GM12878 (cell line): ENCODE data around the gene PHPT1. TPM values are rescaled to one million over a fixed set of nuclear protein-coding genes. Genes with fewer than 3 reads are reported as not detected.

ENCODE experiments used
- ATAC-seq: fragments of 200-7000 bp; cut with Tn5 transposase; 3 replicates; pipeline ENCODE4 v1.9.1; 2020; ENCODE audit warnings: mild to moderate bottlenecking, moderate library complexity
- BruUV-seq: library from RNA; stranded (reverse); fragments of 400-500 nt; replicated peaks from 2 replicates; lab custom pipeline; 2021; lab: Mats Ljungman, UMichigan
- CTCF ChIA-PET: fragments of 300-600 bp; sonication (Branson Sonifier 250); formaldehyde crosslinking; extraction: SDS; loops from one replicate; lab custom pipeline; 2021; ENCODE audit warnings: inconsistent platforms; lab: Yijun Ruan, JAX
- POLR2A ChIA-PET: fragments of 350-600 bp; formaldehyde crosslinking; extraction: SDS; loops from one replicate; lab custom pipeline; 2021; ENCODE audit warnings: inconsistent platforms; lab: Charles Lee
- RAD21 ChIA-PET: fragments of 300-600 bp; sonication (Branson Sonifier 250); formaldehyde crosslinking; loops from one replicate; lab custom pipeline; 2023; ENCODE audit warnings: antibody characterized with exemption; ENCODE audit not compliant: unreplicated experiment; lab: Charles Lee
- SMC1A ChIA-PET: fragments of 300-600 bp; sonication (Branson Sonifier 250); formaldehyde crosslinking; loops from one replicate; lab custom pipeline; 2023; ENCODE audit not compliant: unreplicated experiment, uncharacterized antibody; lab: Charles Lee
- DNase-seq: peaks from one replicate; pipeline ENCODE4 v3.0.0-alpha.2; 2011; ENCODE audit warnings: low read depth, low spot score
- FAIRE-seq: peaks from 3 replicates; lab custom pipeline; 2011; peaks lifted over from hg19 to GRCh38; lab: Jason Lieb, UNC
- H2AFZ ChIP-seq: 2 replicates; pipeline ENCODE4 v1.6.0; 2011; ENCODE audit warnings: low read depth, low read length, control low read depth; ENCODE audit not compliant: control insufficient read depth
- H3K27ac ChIP-seq: 2 replicates; pipeline ENCODE4 v1.5.1; 2011; ENCODE audit warnings: control low read depth; ENCODE audit not compliant: control insufficient read depth, insufficient read depth
- H3K27me3 ChIP-seq, 2 experiments: replicated peaks in 1 of 2; 2 replicates each; pipeline versions ENCODE4 v1.6.0 to v1.6.1; 2011; ENCODE audit warnings: low read length in 1 of 2; ENCODE audit not compliant: control insufficient read depth in 2 of 2, insufficient read depth in 2 of 2
- H3K36me3 ChIP-seq, 2 experiments: 2 replicates each; pipeline ENCODE4 v1.5.1; 2011; ENCODE audit warnings: low read length in 1 of 2; ENCODE audit not compliant: control insufficient read depth in 2 of 2, insufficient read depth in 2 of 2
- H3K4me1 ChIP-seq: 2 replicates; pipeline ENCODE4 v1.6.1; 2011; ENCODE audit warnings: mild to moderate bottlenecking, low read length, moderate library complexity, mixed read lengths; ENCODE audit not compliant: control insufficient read depth, insufficient read depth
- H3K4me2 ChIP-seq: 2 replicates; pipeline ENCODE4 v1.6.0; 2011; ENCODE audit warnings: control low read depth; ENCODE audit not compliant: control insufficient read depth, insufficient read depth
- H3K4me3 ChIP-seq: fragments of 200-600 bp; sonication (generic); 2 replicates; pipeline ENCODE4 v1.5.1; 2016
- H3K79me2 ChIP-seq: 2 replicates; pipeline ENCODE4 v1.6.0; 2011; ENCODE audit warnings: low read length; ENCODE audit not compliant: control insufficient read depth, insufficient read depth
- H3K9ac ChIP-seq: 2 replicates; pipeline ENCODE4 v1.8.0; 2011; ENCODE audit warnings: low read length, control low read depth, mixed read lengths; ENCODE audit not compliant: control insufficient read depth, insufficient read depth
- H3K9me3 ChIP-seq: replicated peaks from 3 replicates; pipeline ENCODE4 v1.5.1; 2011; ENCODE audit warnings: mild to moderate bottlenecking, low read length; ENCODE audit not compliant: control insufficient read depth, insufficient read depth
- H4K20me1 ChIP-seq: 2 replicates; pipeline ENCODE4 v1.6.0; 2011; ENCODE audit not compliant: control insufficient read depth, insufficient read depth
- CBX5 ChIP-seq: sonication (generic); IDR thresholded peaks from 2 replicates; pipeline ENCODE4 v1.6.1; 2016; ENCODE audit warnings: low read depth, moderate library complexity, mild to moderate bottlenecking, inconsistent platforms
- E2F8 ChIP-seq: fragments of 450-650 bp; IDR thresholded peaks from 2 replicates; pipeline ENCODE4 v1.6.1; 2018; ENCODE audit warnings: mild to moderate bottlenecking, low read depth, moderate library complexity; ENCODE audit not compliant: partially characterized antibody
- IRF5 ChIP-seq: fragments of 450-650 bp; IDR thresholded peaks from 2 replicates; pipeline ENCODE4 v1.6.1; 2017; ENCODE audit warnings: borderline replicate concordance
- MYB ChIP-seq: fragments of 150-350 bp; IDR thresholded peaks from 2 replicates; pipeline ENCODE4 v1.6.1; 2014; ENCODE audit warnings: mild to moderate bottlenecking, low read depth, low read length, borderline replicate concordance
- POLR2A ChIP-seq: IDR thresholded peaks from 2 replicates; pipeline ENCODE4 v1.6.1; 2011; ENCODE audit warnings: low read depth, mild to moderate bottlenecking, low read length
- RAD21 ChIP-seq: IDR thresholded peaks from 2 replicates; pipeline ENCODE4 v1.6.1; 2011; ENCODE audit warnings: mild to moderate bottlenecking, low read depth, low read length, moderate library complexity; ENCODE audit not compliant: insufficient read depth
- TAF1 ChIP-seq: IDR thresholded peaks from 2 replicates; pipeline ENCODE4 v1.6.1; 2011; ENCODE audit warnings: mild to moderate bottlenecking, low read depth, low read length, borderline replicate concordance
- ZBTB33 ChIP-seq: fragments of 450-650 bp; IDR thresholded peaks from 2 replicates; pipeline ENCODE4 v1.6.1; 2017; ENCODE audit warnings: mild to moderate bottlenecking
- WGBS: methylation state at CpG from one replicate; pipeline ENCODE4 v1.1.6; 2016; ENCODE audit warnings: low lambda C conversion rate; ENCODE audit not compliant: insufficient replicate concordance, insufficient coverage; ENCODE audit errors: missing lambda C conversion rate; 5-methylcytosine and 5-hydroxymethylcytosine counted together
- in situ Hi-C: fragments of 300-500 bp; cut with MboI; formaldehyde crosslinking; loops from 9 replicates; pipeline ENCODE4 v1.14.3; 2018; ENCODE audit warnings: mixed read lengths
- intact Hi-C: fragments of 100-400 bp; cut with micrococcal nuclease; formaldehyde crosslinking; loops from one replicate; pipeline ENCODE4 v1.14.2; 2022; ENCODE audit not compliant: unreplicated experiment
- polyA plus RNA-seq, 11 experiments: library from polyadenylated mRNA; depleted of rRNA in 4 of 11; unstranded in 6 of 11; stranded (reverse) in 5 of 11; fragments of >200 nt; fragmentation: Nextera tagmentation in 4 of 11; fragmentation: Illumina TruSeq in 1 of 11; extraction: Ambion mirVana in 4 of 11; extraction: Trizol in 1 of 11; gene quantifications; 1 replicate in 1 of 11; 2 replicates in 10 of 11; pipeline versions ENCODE4 v1.2.1 to v1.2.3, GENCODE V29; 2011 to 2016; ENCODE audit warnings: inconsistent platforms in 2 of 11, missing spikeins in 2 of 11, low read depth in 1 of 11
- total RNA-seq, 4 experiments: library from RNA; depleted of rRNA in 3 of 4; stranded (reverse); fragments of >200 nt in 3 of 4; fragmentation: Illumina TruSeq in 1 of 4; extraction: Trizol in 1 of 4; gene quantifications; 2 replicates each; pipeline versions ENCODE4 v1.2.1 to v1.2.3, GENCODE V29; 2013 to 2021

Gene PHPT1
- total and polyA plus RNA-seq, 10 of the 15 experiments (the other 5 are each of a cell fraction or from before 2014, with no cell fraction given), result 56.2 to 323 (median 140) TPM

- peaks cover 11 to 12% of the 10 kb centered on the region in 2 experiments for H3K36me3 ChIP-seq
- H3K27me3 ChIP-seq, result no peaks in the 10 kb centered on the region
- no peak overlapping the region for H3K9ac ChIP-seq
- ChIA-PET POLR2A (interaction anchor here (0.5 kb wide), 1 partner anchor 140 kb away, joined by 4 read pairs; no protein-coding TSS in a partner anchor), RAD21 (no interaction called here), CTCF (no interaction called here), SMC1A (no interaction called here)
- no TSS peak for BruUV-seq
- H2AFZ ChIP-seq, result no peak overlapping the region
- TF ChIP-seq IRF5, result no peak
- FAIRE-seq, result no peak
- intact Hi-C loops, result no loop called here
- no peak for DNase-seq
- no peak overlapping the region for H3K4me3 ChIP-seq
- H3K4me2 ChIP-seq, result no peak overlapping the region
- H3K9me3 ChIP-seq, result no peaks in the 10 kb centered on the region
- no peaks in the 10 kb centered on the region for H3K4me1 ChIP-seq
- H3K79me2 ChIP-seq, result no peaks in the 10 kb centered on the region
- ATAC-seq, result no peak
- H4K20me1 ChIP-seq, result no peaks in the 10 kb centered on the region
- no peak overlapping the region for H3K27ac ChIP-seq
- in situ Hi-C loops, result no loop called here
- whole genome bisulfite sequencing, result 92% methylated on average over 17 of the region's 17 CpGs
Observed at GRCh38 chr9:136826188-136826541, 23.0 kb upstream of the PHPT1 start.

- in situ Hi-C loops, result no loop called here
- SMC1A ChIA-PET, result no interaction called here
- Histone ChIP-seq H3K4me2 (no peak overlapping the region), H3K9ac (no peak overlapping the region), H2AFZ (no peak overlapping the region), H3K4me1 (no peaks in the 10 kb centered on the region), H3K36me3 (peaks cover 11 to 12% of the 10 kb centered on the region in 2 experiments), H3K79me2 (no peaks in the 10 kb centered on the region), H3K27me3 (no peaks in the 10 kb centered on the region), H3K9me3 (no peaks in the 10 kb centered on the region), H3K4me3 (no peak overlapping the region), H3K27ac (no peak overlapping the region), H4K20me1 (no peaks in the 10 kb centered on the region)
- WGBS, result 92% methylated on average over 24 of the region's 24 CpGs
- CTCF ChIA-PET, result interaction anchor here (0.5 to 0.8 kb wide), 2 partner anchors 11 kb away, joined by 3 read pairs; no protein-coding TSS in a partner anchor
- DNase-seq (no peak), ATAC-seq (no peak), FAIRE-seq (no peak)
- no TSS peak for BruUV-seq
- POLR2A ChIA-PET, result interaction anchor here (0.5 kb wide), 1 partner anchor 139 kb away, joined by 4 read pairs; no protein-coding TSS in a partner anchor
- RAD21 ChIA-PET, result no interaction called here
- intact Hi-C loops, result no loop called here
- no peak for TF ChIP-seq CBX5
- no peak for TF ChIP-seq TAF1
- no peak for TF ChIP-seq ZBTB33
- TF ChIP-seq E2F8, result no peak
- peak; percentile 35; the same call in 1 of the 2 replicates for TF ChIP-seq POLR2A
- TF ChIP-seq MYB, result no peak
- TF ChIP-seq RAD21, result no peak
Observed at GRCh38 chr9:136826703-136827582, 22.3 kb upstream of the PHPT1 start.
